Hepatocyte (in vitro differentiated cells): ENCODE measurements around the gene SSTR1. TPM values are rescaled to one million over a fixed set of nuclear protein-coding genes. Genes with fewer than 3 reads are reported as not detected.

Experiments used
- DNase-seq: peaks from one replicate; pipeline ENCODE4 v3.0.0-alpha.2; 2016; ENCODE audit warnings: low spot score
- H2AFZ ChIP-seq: fragments of 200-600 bp; sonication (generic); 2 replicates; pipeline ENCODE4 v1.6.0; 2016; ENCODE audit warnings: antibody characterized with exemption, mild to moderate bottlenecking
- H3K27ac ChIP-seq: fragments of 200-600 bp; sonication (generic); 2 replicates; pipeline ENCODE4 v1.5.1; 2016; ENCODE audit warnings: mild to moderate bottlenecking
- H3K27me3 ChIP-seq: fragments of 200-600 bp; sonication (generic); 2 replicates; pipeline ENCODE4 v1.6.1; 2016
- H3K36me3 ChIP-seq: fragments of 200-600 bp; sonication (generic); replicated peaks from 2 replicates; pipeline ENCODE4 v1.5.1; 2016; ENCODE audit warnings: low read depth; ENCODE audit not compliant: insufficient read depth
- H3K4me1 ChIP-seq: fragments of 200-600 bp; sonication (generic); 2 replicates; pipeline ENCODE4 v1.5.1; 2016; ENCODE audit warnings: mild to moderate bottlenecking, moderate library complexity; ENCODE audit not compliant: insufficient read depth
- H3K4me2 ChIP-seq: fragments of 200-600 bp; sonication (generic); 2 replicates; pipeline ENCODE4 v1.6.0; 2016
- H3K4me3 ChIP-seq: fragments of 200-600 bp; sonication (generic); 2 replicates; pipeline ENCODE4 v1.5.1; 2016; ENCODE audit warnings: mild to moderate bottlenecking
- H3K79me2 ChIP-seq: fragments of 200-600 bp; sonication (generic); 2 replicates; pipeline ENCODE4 v1.6.0; 2017; ENCODE audit warnings: mild to moderate bottlenecking
- H3K9me2 ChIP-seq: fragments of 200-600 bp; sonication (generic); replicated peaks from 2 replicates; pipeline ENCODE4 v1.6.0; 2017; ENCODE audit warnings: mild to moderate bottlenecking; ENCODE audit not compliant: insufficient read depth
- H3K9me3 ChIP-seq: fragments of 200-600 bp; sonication (generic); 2 replicates; pipeline ENCODE4 v1.5.1; 2016; ENCODE audit warnings: low read depth, mild to moderate bottlenecking
- H4K20me1 ChIP-seq: fragments of 200-600 bp; sonication (generic); 2 replicates; pipeline ENCODE4 v1.6.0; 2016; ENCODE audit warnings: mild to moderate bottlenecking; ENCODE audit not compliant: insufficient read depth, poor library complexity, severe bottlenecking
- CTCF ChIP-seq: fragments of 200-600 bp; sonication (generic); IDR thresholded peaks from 2 replicates; pipeline ENCODE4 v1.5.1; 2016; ENCODE audit warnings: antibody characterized with exemption, mild to moderate bottlenecking; ENCODE audit not compliant: poor library complexity
- EZH2 ChIP-seq: fragments of 200-600 bp; sonication (generic); IDR thresholded peaks from 2 replicates; pipeline ENCODE4 v1.6.1; 2016; ENCODE audit warnings: antibody characterized with exemption, mild to moderate bottlenecking, borderline replicate concordance
- EZH2phosphoT487 ChIP-seq: fragments of 200-600 bp; sonication (generic); IDR thresholded peaks from one replicate; pipeline ENCODE4 v1.6.1; 2018; ENCODE audit warnings: antibody characterized with exemption, mild to moderate bottlenecking, low read depth, moderate library complexity; ENCODE audit not compliant: unreplicated experiment, severe bottlenecking
- WGBS: methylation state at CpG from one replicate; pipeline ENCODE4 v1.1.6; 2016; ENCODE audit warnings: low lambda C conversion rate; ENCODE audit errors: missing lambda C conversion rate; 5-methylcytosine and 5-hydroxymethylcytosine counted together
- polyA plus RNA-seq: library from polyadenylated mRNA; unstranded; fragments of >200 nt; fragmentation: Nextera tagmentation; extraction: Ambion mirVana; gene quantifications from 2 replicates; pipeline ENCODE4 v1.2.1, GENCODE V29; 2016
- total RNA-seq: library from RNA; depleted of rRNA; stranded (reverse); fragments of >200 nt; gene quantifications from 2 replicates; pipeline ENCODE4 v1.2.3, GENCODE V29; 2014

SSTR1 gene
- total and polyA plus RNA-seq, 2 experiments from 2014 or later, result 6.0 to 7.1 TPM

- Histone ChIP-seq H3K4me1 (no peaks in the 10 kb centered on the region), H3K36me3 (no peaks in the 10 kb centered on the region), H3K9me2 (no peaks in the 10 kb centered on the region), H3K9me3 (no peaks in the 10 kb centered on the region), H3K27ac (no peak overlapping the region), H3K79me2 (no peaks in the 10 kb centered on the region), H3K4me3 (no peak overlapping the region), H4K20me1 (no peaks in the 10 kb centered on the region), H2AFZ (no peak overlapping the region), H3K4me2 (no peak overlapping the region), H3K27me3 (no peaks in the 10 kb centered on the region)
- TF ChIP-seq EZH2phosphoT487 (no peak), CTCF (no peak), EZH2 (no peak)
- 71% methylated on average over 1 of the region's 1 CpG for WGBS
- DNase-seq, result no peak
Measured at GRCh38 chr14:38238332-38238731, 30.6 kb downstream of the SSTR1 start.

- Histone ChIP-seq H3K9me3 (no peaks in the 10 kb centered on the region), H3K4me2 (no peak overlapping the region), H3K36me3 (no peaks in the 10 kb centered on the region), H3K4me3 (no peak overlapping the region), H3K27ac (no peak overlapping the region), H3K9me2 (no peaks in the 10 kb centered on the region), H3K27me3 (no peaks in the 10 kb centered on the region), H4K20me1 (no peaks in the 10 kb centered on the region), H3K79me2 (no peaks in the 10 kb centered on the region), H2AFZ (no peak overlapping the region), H3K4me1 (no peaks in the 10 kb centered on the region)
- no peak for TF ChIP-seq EZH2
- TF ChIP-seq CTCF, result no peak
- no peak for TF ChIP-seq EZH2phosphoT487
- DNase-seq, result no peak
Measured at GRCh38 chr14:38238878-38239277, 31.2 kb downstream of the SSTR1 start.

- Histone ChIP-seq H3K4me1 (no peaks in the 10 kb centered on the region), H3K27me3 (no peaks in the 10 kb centered on the region), H3K4me2 (no peak overlapping the region), H3K36me3 (no peaks in the 10 kb centered on the region), H3K79me2 (no peaks in the 10 kb centered on the region), H3K27ac (no peak overlapping the region), H2AFZ (no peak overlapping the region), H4K20me1 (no peaks in the 10 kb centered on the region), H3K4me3 (no peak overlapping the region), H3K9me3 (no peaks in the 10 kb centered on the region), H3K9me2 (no peaks in the 10 kb centered on the region)
- TF ChIP-seq EZH2 (no peak), CTCF (no peak), EZH2phosphoT487 (no peak)
- WGBS, result 50% methylated on average over 1 of the region's 1 CpG
- no peak for DNase-seq
Measured at GRCh38 chr14:38243696-38244240, 36.1 kb downstream of the SSTR1 start.
